Stimulated activated effector memory CD8-positive, alpha-beta T cell treated with anti-CD3 and anti-CD28 coated beads, Interleukin-12 subunit alpha, Interleukin-12 subunit beta, amount 100 ng/mL, for 72 hours (primary cell): Measurements from ENCODE around the gene SYNE2.
A peak's percentile ranks its signal among the peaks of the same experiment; 100 is the strongest.

Experiments
- ATAC-seq: fragments of 150-1000 bp; cut with Tn5 transposase; 2 replicates; pipeline ENCODE4 v1.10.0; 2021
- DNase-seq, 2 donors: peaks; one replicate each; pipeline ENCODE4 v3.0.0; 2021 to 2022; ENCODE audit warnings: low spot score in 2 of 2
- H3K27ac Mint-ChIP-seq: one replicate; pipeline ENCODE4 v1.8.0; 2022; ENCODE audit warnings: mild to moderate bottlenecking, mixed read lengths
- H3K36me3 Mint-ChIP-seq: one replicate; pipeline ENCODE4 v1.8.0; 2022; ENCODE audit warnings: mild to moderate bottlenecking, mixed read lengths
- H3K4me1 Mint-ChIP-seq: one replicate; pipeline ENCODE4 v1.8.0; 2022; ENCODE audit warnings: mixed read lengths
- H3K4me3 Mint-ChIP-seq: one replicate; pipeline ENCODE4 v1.8.0; 2022; ENCODE audit warnings: mild to moderate bottlenecking, mixed read lengths
- H3K9me3 Mint-ChIP-seq: one replicate; pipeline ENCODE4 v1.8.0; 2022; ENCODE audit warnings: mixed read lengths

Gene SYNE2

GRCh38 chr14:64213086-64213485 lies 360.3 kb downstream of the SYNE2 start:
- H3K4me3 Mint-ChIP-seq, result no peak overlapping the region
- no peak for DNase-seq
- H3K9me3 Mint-ChIP-seq, result no peaks in the 10 kb centered on the region
- ATAC-seq, result no peak
- H3K36me3 Mint-ChIP-seq, result peaks cover 96% of the 10 kb centered on the region
- H3K27ac Mint-ChIP-seq, result peak overlapping the region; percentile 15
- peaks cover 1% of the 10 kb centered on the region for H3K4me1 Mint-ChIP-seq

- peaks cover 98% of the 10 kb centered on the region for H3K36me3 Mint-ChIP-seq
- no peaks in the 10 kb centered on the region for H3K9me3 Mint-ChIP-seq
- H3K4me1 Mint-ChIP-seq, result peaks cover 6% of the 10 kb centered on the region
- no peak overlapping the region for H3K4me3 Mint-ChIP-seq
- DNase-seq, result no peak
- ATAC-seq, result no peak
- peak overlapping the region; percentile 14 for H3K27ac Mint-ChIP-seq
Measured at GRCh38 chr14:64213853-64214570, 361.2 kb downstream of the SYNE2 start.

- no peak for ATAC-seq
- peak overlapping the region; percentile 14 for H3K27ac Mint-ChIP-seq
- H3K36me3 Mint-ChIP-seq, result peaks cover 97% of the 10 kb centered on the region
- no peaks in the 10 kb centered on the region for H3K9me3 Mint-ChIP-seq
- DNase-seq, result no peak
- no peak overlapping the region for H3K4me3 Mint-ChIP-seq
- H3K4me1 Mint-ChIP-seq, result peaks cover 6% of the 10 kb centered on the region
Measured at GRCh38 chr14:64215274-64215673, 362.5 kb downstream of the SYNE2 start.

DNA sequence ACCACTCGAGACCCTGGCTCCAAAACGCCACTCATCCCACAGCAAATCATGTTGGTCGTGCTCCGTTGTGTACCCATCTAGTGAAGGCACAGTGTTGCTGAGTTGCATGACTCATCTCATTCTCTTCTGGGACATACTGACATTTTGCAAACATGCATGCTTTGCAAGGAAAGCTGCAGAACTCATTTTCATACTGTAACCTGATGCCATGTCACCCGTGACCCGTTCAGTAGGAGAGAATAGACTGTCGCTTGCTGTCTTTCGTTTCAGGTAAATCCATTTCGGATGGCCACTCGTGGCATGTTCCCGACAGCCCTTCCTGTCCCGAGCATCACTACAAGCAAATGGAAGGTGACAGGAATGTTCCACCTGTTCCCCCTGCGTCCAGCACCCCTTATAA lies 363.2 kb downstream of the SYNE2 start:
- peaks cover 97% of the 10 kb centered on the region for H3K36me3 Mint-ChIP-seq
- DNase-seq, result no peak
- no peak overlapping the region for H3K27ac Mint-ChIP-seq
- ATAC-seq, result no peak
- peaks cover 6% of the 10 kb centered on the region for H3K4me1 Mint-ChIP-seq
- no peak overlapping the region for H3K4me3 Mint-ChIP-seq
- H3K9me3 Mint-ChIP-seq, result no peaks in the 10 kb centered on the region

GRCh38 chr14:64217308-64217707 lies 364.5 kb downstream of the SYNE2 start:
- Mint-ChIP-seq H3K9me3 (no peaks in the 10 kb centered on the region), H3K36me3 (peaks cover 98% of the 10 kb centered on the region), H3K27ac (no peak overlapping the region), H3K4me3 (no peak overlapping the region), H3K4me1 (peaks cover 6% of the 10 kb centered on the region)
- ATAC-seq, result no peak
- DNase-seq, result no peak

DNA sequence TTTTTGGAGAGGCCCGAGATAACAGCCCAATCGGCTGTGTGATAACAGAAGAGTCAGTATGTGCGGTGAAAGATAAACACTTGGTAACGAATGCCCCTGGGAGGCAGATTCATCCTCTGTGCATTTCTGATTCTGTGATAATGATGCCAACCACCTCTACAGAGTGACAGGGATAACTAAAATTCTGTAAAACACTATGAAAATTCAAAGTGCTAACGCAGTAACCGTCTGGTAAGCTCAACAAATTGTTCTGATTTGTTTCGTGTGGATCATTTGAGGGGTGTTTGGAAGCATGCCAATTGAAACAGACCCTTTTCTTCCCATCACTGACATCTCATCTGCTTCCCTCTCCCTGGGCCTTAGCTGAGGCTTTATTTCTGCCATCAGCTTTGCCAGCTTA lies 365.0 kb downstream of the SYNE2 start:
- H3K36me3 Mint-ChIP-seq, result peaks cover 98% of the 10 kb centered on the region
- H3K4me1 Mint-ChIP-seq, result peaks cover 6% of the 10 kb centered on the region
- H3K9me3 Mint-ChIP-seq, result no peaks in the 10 kb centered on the region
- no peak for ATAC-seq
- peak overlapping the region; percentile 74 for H3K27ac Mint-ChIP-seq
- H3K4me3 Mint-ChIP-seq, result no peak overlapping the region
- no peak for DNase-seq

DNA sequence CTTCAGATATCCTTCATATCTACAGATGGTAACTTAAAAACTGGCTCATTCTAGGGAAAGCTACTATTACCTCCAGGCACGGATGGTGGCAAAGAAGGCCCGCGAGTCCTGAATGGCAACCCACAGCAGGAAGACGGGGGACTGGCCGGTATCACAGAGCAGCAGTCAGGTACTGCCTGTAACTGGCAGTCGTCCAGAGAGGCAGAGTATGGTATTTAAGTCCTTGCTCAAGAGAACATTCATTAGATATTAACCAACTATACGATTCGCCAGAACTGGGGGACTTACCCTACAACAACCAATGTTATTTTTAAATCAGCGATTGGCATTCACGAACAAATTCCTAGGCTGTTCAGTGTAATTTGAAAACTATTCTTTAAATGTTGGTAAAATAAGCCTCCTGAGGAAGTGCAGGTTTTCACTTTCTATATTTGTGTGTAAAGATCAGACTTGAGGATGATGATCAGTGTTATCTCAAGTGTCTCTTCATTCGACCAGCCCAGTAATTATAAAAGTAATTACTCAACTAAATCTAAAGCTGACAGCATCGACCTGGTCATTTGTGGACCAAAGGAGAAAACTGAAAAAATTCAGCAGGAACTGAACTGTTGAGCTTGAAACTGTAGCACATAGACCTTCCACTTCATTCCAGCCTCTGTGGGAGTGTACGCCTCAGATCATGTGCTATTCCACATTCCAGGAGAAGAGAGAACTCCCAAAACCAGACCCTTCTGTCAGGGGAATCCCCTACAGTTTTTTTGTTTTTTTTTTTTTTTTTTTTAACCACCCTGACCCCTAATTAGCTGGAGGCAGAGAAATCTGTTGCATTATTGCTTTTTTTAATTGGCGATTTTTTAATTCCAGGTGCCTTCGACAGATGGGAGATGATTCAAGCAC lies 365.8 kb downstream of the SYNE2 start:
- ATAC-seq (peak; percentile 72), DNase-seq (no peak)
- Mint-ChIP-seq H3K9me3 (no peaks in the 10 kb centered on the region), H3K27ac (peak overlapping the region; percentile 74), H3K4me3 (no peak overlapping the region), H3K36me3 (peaks cover 98% of the 10 kb centered on the region), H3K4me1 (peaks cover 6% of the 10 kb centered on the region)

DNA sequence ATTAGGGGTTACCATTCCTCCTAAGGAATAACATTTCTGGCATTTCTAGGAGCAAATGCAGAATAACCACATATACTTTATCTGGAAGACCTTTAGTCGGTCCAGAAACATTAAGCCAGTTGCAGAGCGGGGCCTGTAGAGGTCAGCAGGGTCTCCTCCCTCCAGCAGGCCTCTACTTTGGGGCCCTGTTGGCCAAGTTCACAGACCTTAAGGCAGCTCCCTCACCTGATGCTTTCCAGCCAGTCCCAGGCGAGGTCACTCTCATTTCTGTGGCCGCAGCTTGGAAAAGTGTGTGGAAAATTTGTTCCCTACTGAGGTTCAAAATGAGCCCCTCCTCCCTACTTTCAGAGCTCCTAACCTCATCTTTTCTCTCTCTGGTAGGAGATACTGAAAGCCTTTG lies 367.3 kb downstream of the SYNE2 start:
- Mint-ChIP-seq H3K4me1 (peaks cover 6% of the 10 kb centered on the region), H3K4me3 (no peak overlapping the region), H3K36me3 (peaks cover 97% of the 10 kb centered on the region), H3K9me3 (no peaks in the 10 kb centered on the region), H3K27ac (no peak overlapping the region)
- no peak for DNase-seq
- ATAC-seq, result no peak

DNA sequence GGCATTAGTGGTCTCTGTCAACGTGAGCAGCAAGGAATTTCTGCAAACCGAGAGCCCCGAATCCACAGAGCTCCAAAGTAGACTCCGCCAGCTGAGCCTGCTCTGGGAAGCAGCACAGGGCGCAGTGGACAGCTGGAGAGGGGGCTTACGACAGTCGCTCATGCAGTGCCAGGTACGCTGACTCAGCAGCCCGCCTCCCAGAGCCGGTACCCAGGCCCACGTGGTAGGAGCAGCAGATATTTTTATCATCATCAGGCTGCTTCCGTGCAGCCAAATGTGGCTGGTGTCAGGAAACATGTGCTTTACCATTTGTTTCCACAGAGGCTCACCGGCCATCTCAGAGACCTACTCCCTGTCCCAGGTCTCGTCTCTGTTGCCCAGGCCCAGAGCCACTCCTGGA lies 367.7 kb downstream of the SYNE2 start:
- no peak overlapping the region for H3K27ac Mint-ChIP-seq
- no peaks in the 10 kb centered on the region for H3K9me3 Mint-ChIP-seq
- peaks cover 6% of the 10 kb centered on the region for H3K4me1 Mint-ChIP-seq
- ATAC-seq (no peak), DNase-seq (no peak)
- no peak overlapping the region for H3K4me3 Mint-ChIP-seq
- H3K36me3 Mint-ChIP-seq, result peaks cover 97% of the 10 kb centered on the region

- Mint-ChIP-seq H3K4me1 (peaks cover 6% of the 10 kb centered on the region), H3K4me3 (no peak overlapping the region), H3K36me3 (peaks cover 97% of the 10 kb centered on the region), H3K9me3 (no peaks in the 10 kb centered on the region), H3K27ac (peak overlapping the region; percentile 83)
- ATAC-seq (no peak), DNase-seq (no peak)
Measured at GRCh38 chr14:64221391-64222003, 368.7 kb downstream of the SYNE2 start.

DNA sequence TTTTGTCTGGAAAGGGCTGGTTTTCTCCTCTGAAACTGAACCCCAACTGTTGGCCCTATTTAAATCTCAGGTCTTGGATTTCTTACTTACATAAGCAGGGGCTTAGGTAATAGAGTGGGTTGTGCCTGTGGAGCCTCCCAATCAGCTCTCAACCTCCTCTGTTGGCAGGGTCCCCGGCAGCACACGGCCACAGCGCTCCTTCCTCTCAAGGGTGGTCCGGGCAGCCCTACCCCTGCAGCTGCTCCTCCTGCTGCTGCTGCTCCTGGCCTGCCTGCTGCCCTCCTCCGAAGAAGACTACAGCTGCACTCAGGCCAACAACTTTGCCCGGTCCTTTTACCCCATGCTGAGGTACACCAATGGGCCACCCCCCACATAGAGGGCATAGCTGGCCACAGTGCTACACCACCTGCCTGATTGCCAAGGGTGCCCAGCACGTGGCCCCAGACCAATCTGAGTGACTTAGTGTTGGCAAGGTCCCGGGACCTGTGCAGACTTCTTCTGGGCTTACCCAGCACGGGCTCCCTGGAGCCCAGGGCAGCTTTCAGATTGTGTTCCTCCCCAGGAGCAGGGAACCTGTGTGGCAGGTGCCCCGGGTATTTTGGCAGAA lies 372.4 kb downstream of the SYNE2 start:
- Mint-ChIP-seq H3K27ac (peak overlapping the region; percentile 48), H3K4me3 (no peak overlapping the region), H3K4me1 (no peaks in the 10 kb centered on the region), H3K9me3 (no peaks in the 10 kb centered on the region), H3K36me3 (peaks cover 88% of the 10 kb centered on the region)
- no peak for DNase-seq
- no peak for ATAC-seq

DNA sequence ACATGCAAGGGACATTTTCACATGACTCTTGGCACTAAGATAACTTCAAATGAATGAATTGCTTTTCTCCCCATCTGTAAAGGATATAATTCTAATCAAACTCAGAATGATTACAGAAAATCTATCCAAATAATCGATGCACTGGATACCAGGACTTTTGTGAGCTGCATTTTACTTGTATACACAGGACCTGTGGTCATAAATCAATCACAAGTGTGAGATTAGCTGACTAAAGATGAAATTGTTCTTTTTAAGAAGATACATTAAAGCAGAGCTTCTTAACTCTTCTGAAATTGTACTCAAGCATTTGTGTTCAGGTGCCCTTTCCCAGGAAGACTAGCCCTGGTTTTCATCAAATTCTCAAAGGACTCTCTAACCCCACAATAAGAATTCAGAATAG lies 375.1 kb downstream of the SYNE2 start:
- no peak for ATAC-seq
- Mint-ChIP-seq H3K4me3 (no peak overlapping the region), H3K9me3 (no peaks in the 10 kb centered on the region), H3K4me1 (peaks cover 12% of the 10 kb centered on the region), H3K27ac (peak overlapping the region; percentile 1), H3K36me3 (peaks cover 73% of the 10 kb centered on the region)
- no peak for DNase-seq

- Mint-ChIP-seq H3K4me1 (peaks cover 27% of the 10 kb centered on the region), H3K4me3 (no peak overlapping the region), H3K27ac (no peak overlapping the region), H3K9me3 (no peaks in the 10 kb centered on the region), H3K36me3 (peaks cover 59% of the 10 kb centered on the region)
- ATAC-seq (no peak), DNase-seq (no peak)
Measured at GRCh38 chr14:64229489-64229888, 376.7 kb downstream of the SYNE2 start.

DNA sequence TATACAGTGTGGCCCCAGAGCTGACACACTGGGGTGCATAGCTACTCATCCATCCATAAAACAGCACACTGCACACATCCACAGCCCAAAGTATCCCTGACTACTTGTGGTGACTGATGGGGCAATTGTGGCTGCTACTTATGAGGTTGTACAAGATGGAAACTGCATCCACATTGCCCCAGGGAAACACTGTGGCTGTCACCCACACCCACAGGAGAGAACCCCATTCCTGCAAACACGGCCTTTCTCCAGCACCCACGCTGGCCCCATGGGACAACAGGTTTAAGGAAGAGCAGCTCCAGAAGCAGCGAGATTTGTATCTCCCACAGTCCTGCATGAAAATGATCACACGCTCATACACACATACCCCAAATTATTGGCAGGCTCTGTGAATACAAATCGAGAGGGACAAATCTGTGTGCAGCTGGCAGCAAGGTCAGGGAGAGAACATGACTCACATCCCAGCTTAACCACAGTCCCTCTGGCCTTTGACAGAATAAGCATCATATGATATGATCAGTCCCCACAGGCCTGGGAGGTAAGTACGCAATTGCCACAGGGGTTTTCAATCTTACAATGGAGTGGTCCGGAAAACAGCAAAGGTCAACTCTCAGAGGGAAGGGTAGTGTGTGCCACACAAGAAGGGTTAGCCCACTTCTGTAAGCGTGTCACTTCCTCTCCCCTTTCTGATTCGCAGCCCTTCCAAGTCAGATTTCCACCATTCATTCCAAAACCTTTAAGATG lies 379.5 kb downstream of the SYNE2 start:
- ATAC-seq (peak; percentile 96), DNase-seq (peak in 1 of 2 donors; percentile 71)
- peaks cover 41% of the 10 kb centered on the region for H3K36me3 Mint-ChIP-seq
- H3K4me1 Mint-ChIP-seq, result peaks cover 45% of the 10 kb centered on the region
- H3K4me3 Mint-ChIP-seq, result peak overlapping the region; percentile 13
- H3K27ac Mint-ChIP-seq, result peak overlapping the region; percentile 85
- H3K9me3 Mint-ChIP-seq, result no peaks in the 10 kb centered on the region

GRCh38 chr14:64232944-64233343 lies 380.1 kb downstream of the SYNE2 start:
- peak overlapping the region; percentile 85 for H3K27ac Mint-ChIP-seq
- no peak overlapping the region for H3K4me3 Mint-ChIP-seq
- peaks cover 45% of the 10 kb centered on the region for H3K4me1 Mint-ChIP-seq
- no peaks in the 10 kb centered on the region for H3K9me3 Mint-ChIP-seq
- H3K36me3 Mint-ChIP-seq, result peaks cover 34% of the 10 kb centered on the region
- ATAC-seq (peak; percentile 17), DNase-seq (no peak)
